Heart right ventricle (tissue), 16 donors: Measurements from ENCODE around the gene GRB14. TPM values are rescaled to one million over a fixed set of nuclear protein-coding genes. Genes with fewer than 3 reads are reported as not detected.

Source experiments
- ATAC-seq, 8 donors: fragments of 200-7000 bp; cut with Tn5 transposase; one replicate each; pipeline ENCODE4 v1.9.1; 2020; ENCODE audit warnings: mild to moderate bottlenecking in 8 of 8, moderate library complexity in 8 of 8, moderate number of reproducible peaks in 1 of 8
- DNase-seq, 2 donors: peaks; one replicate each; pipeline ENCODE4 v3.0.0-alpha.2; 2020
- H3K27ac ChIP-seq, 10 donors: fragments of 200-600 bp; sonication (generic) in 2 of 10; one replicate each; pipeline versions ENCODE4 v1.5.0 to v1.8.0; 2020 to 2022; ENCODE audit warnings: mild to moderate bottlenecking in 3 of 10
- H3K27me3 ChIP-seq, 7 donors: fragments of 200-600 bp; one replicate each; pipeline ENCODE4 v1.8.0; 2021 to 2022; ENCODE audit warnings: mild to moderate bottlenecking in 2 of 7
- H3K36me3 ChIP-seq, 9 donors: fragments of 200-600 bp; sonication (generic) in 1 of 9; one replicate each; pipeline versions ENCODE4 v1.5.0 to v1.8.0; 2020 to 2022; ENCODE audit warnings: mild to moderate bottlenecking in 2 of 9
- H3K4me1 ChIP-seq, 9 donors: fragments of 200-600 bp; sonication (generic) in 1 of 9; one replicate each; pipeline versions ENCODE4 v1.5.0 to v1.8.0; 2020 to 2022; ENCODE audit warnings: mild to moderate bottlenecking in 4 of 9
- H3K4me3 ChIP-seq, 10 donors: fragments of 200-600 bp; sonication (generic) in 2 of 10; one replicate each; pipeline versions ENCODE4 v1.5.0 to v1.8.0; 2020 to 2022; ENCODE audit warnings: mild to moderate bottlenecking in 7 of 10, moderate library complexity in 2 of 10
- H3K9me3 ChIP-seq, 11 donors: fragments of 200-600 bp in 10 of 11; sonication (generic) in 2 of 11; one replicate each; pipeline versions ENCODE4 v1.5.0 to v1.8.0; 2013 to 2022; ENCODE audit warnings: mild to moderate bottlenecking in 2 of 11, control low read depth in 1 of 11, moderate library complexity in 1 of 11
- CTCF ChIP-seq, 9 donors: fragments of 200-600 bp; sonication (generic) in 2 of 9; IDR thresholded peaks; one replicate each; pipeline versions ENCODE4 v1.5.0 to v1.8.0; 2021 to 2022; ENCODE audit warnings: antibody characterized with exemption in 9 of 9, mild to moderate bottlenecking in 5 of 9, moderate library complexity in 1 of 9
- WGBS, 2 donors: extraction: QIAGEN DNeasy Blood & Tissue Kit; methylation state at CpG; one replicate each; pipeline ENCODE4 v1.1.7; 2013; ENCODE audit warnings: inconsistent platforms in 1 of 2; 5-methylcytosine and 5-hydroxymethylcytosine counted together
- intact Hi-C, 10 donors: fragments of 100-400 bp; cut with DNase I; formaldehyde crosslinking; loops; one replicate each; pipeline versions ENCODE4 v1.11.1 to v1.14.2; 2022
- polyA plus RNA-seq, 2 donors: library from polyadenylated mRNA; stranded (reverse); fragments of 200-250 nt; gene quantifications; one replicate each; pipeline ENCODE4 v1.2.3, GENCODE V29; 2013
- total RNA-seq, 10 donors: library from RNA; stranded (reverse); fragmentation: NEBNext Ultra II Directional in 3 of 10; extraction: Animal tissue kit (Norgen Biotek cat#: 25700) in 3 of 10; gene quantifications; one replicate each; pipeline versions ENCODE4 v1.2.1 to v1.2.4, GENCODE V29; 2021 to 2023
- donor health status: Arrhythmogenic right ventricular cardiomyopathy.
- donor health status: ischemic (EF 13 %, LVEDD 7.1; RV severe dilation, severe dysfunction).
- donor health status: healthy with polysubstance abuse.
- donor health status: DM: no; HTN: yes; CAD: no.
- donor health status: DM: no; HTN: no; CAD: no.
- donor health status: ischemic (EF 25% LVEDD 6.9; RV normal size, moderate dysfunction).
- donor health status: ischemic (EF 25% LVEDD 5.7; RV mildly dilated, moderate dysfunction).
- donor health status: healthy.
- donor health status: DM: yes; HTN: yes; CAD: no.
- donor health status: Ischemic cardiomyopathy.
- donor health status: ischemic (EF 35%, LVEDD 5.7; RV mildly dilated, moderate dysfunction).
- donor health status: nonischemic (EF 11% LVEDD 7.7; RV severe dilation, severe dysfunction).
- donor health status: DM: yes; HTN: yes; CAD: no.
- donor health status: PGD.
- donor health status: ischemic (EF 29% LVEDD 5.4; RV normal size, mild dysfunction).
- donor health status: nonischemic (EF 23%, LVEDD 6.1; RV moderate dilation, normal function).

GRB14 gene
- total and polyA plus RNA-seq, 12 donors = 3.8 to 112 (median 9.2) TPM

- 84 to 85% methylated on average over 1 of the region's 1 CpG for WGBS, 2 donors
- Histone ChIP-seq H3K27ac (no peak overlapping the region), H3K27me3 (no peaks in the 10 kb centered on the region), H3K36me3 (no peaks in the 10 kb centered on the region), H3K9me3 (no peaks in the 10 kb centered on the region), H3K4me1 (peaks cover 0 to under 1% (median 0%) of the 10 kb centered on the region in 9 donors), H3K4me3 (no peak overlapping the region)
- no peak for DNase-seq
- intact Hi-C loops = no loop called here
- TF ChIP-seq CTCF (IDR thresholded peaks at IDR 0.05) = no peak
- ATAC-seq = no peak
These were observed 46.4 kb downstream of the GRB14 start for GRCh38 chr2:164574931-164575330.

GRCh38 chr2:164570475-164570874 is 50.8 kb downstream of the GRB14 start:
- no peak overlapping the region for H3K4me3 ChIP-seq
- intact Hi-C loops = no loop called here
- H3K27me3 ChIP-seq = no peaks in the 10 kb centered on the region
- no peak for TF ChIP-seq CTCF (IDR thresholded peaks at IDR 0.05)
- 92 to 100% methylated on average over 2 of the region's 2 CpGs for WGBS, 2 donors
- H3K9me3 ChIP-seq = no peaks in the 10 kb centered on the region
- ATAC-seq (no peak), DNase-seq (no peak)
- peaks cover 0 to 6% (median 0%) of the 10 kb centered on the region in 9 donors for H3K4me1 ChIP-seq
- no peak overlapping the region for H3K27ac ChIP-seq
- H3K36me3 ChIP-seq = no peaks in the 10 kb centered on the region

- Histone ChIP-seq H3K4me1 (peaks cover 0 to 6% (median 0%) of the 10 kb centered on the region in 9 donors), H3K36me3 (no peaks in the 10 kb centered on the region), H3K27me3 (no peaks in the 10 kb centered on the region), H3K4me3 (no peak overlapping the region), H3K27ac (no peak overlapping the region), H3K9me3 (no peaks in the 10 kb centered on the region)
- no peak for DNase-seq
- intact Hi-C loops = loop anchor here in 3 of 10 donors (5.0 to 10.0 kb wide), 2 partner anchors 145 to 343 kb away; no protein-coding TSS in a partner anchor
- 59 to 73% methylated on average over 4 of the region's 4 CpGs for WGBS, 2 donors
- TF ChIP-seq CTCF (IDR thresholded peaks at IDR 0.05) = no peak
- ATAC-seq = peak in 1 of 8 donors; percentile 44
These were observed 51.9 kb downstream of the GRB14 start for GRCh38 chr2:164569378-164569777.

GRCh38 chr2:164568317-164568716 is 53.0 kb downstream of the GRB14 start:
- peak overlapping the region in 4 of 10 donors; percentile 1 to 15 (median 8) for H3K4me3 ChIP-seq
- H3K4me1 ChIP-seq = peaks cover 0 to 6% (median 0%) of the 10 kb centered on the region in 9 donors
- DNase-seq = no peak
- TF ChIP-seq CTCF (IDR thresholded peaks at IDR 0.05) = no peak
- no peaks in the 10 kb centered on the region for H3K27me3 ChIP-seq
- ATAC-seq = peak in 1 of 8 donors; percentile 44
- H3K9me3 ChIP-seq = no peaks in the 10 kb centered on the region
- no peak overlapping the region for H3K27ac ChIP-seq
- 84 to 91% methylated on average over 5 of the region's 5 CpGs for WGBS, 2 donors
- H3K36me3 ChIP-seq = no peaks in the 10 kb centered on the region
- intact Hi-C loops = loop anchor here in 3 of 10 donors (5.0 to 10.0 kb wide), 2 partner anchors 146 to 344 kb away; no protein-coding TSS in a partner anchor
